ENCODE results near the gene ABTB2.

Gene ABTB2

GRCh38 chr11:34158661-34159060 lies 199.1 kb downstream of the ABTB2 start:
- no peak for DNase-seq (ENCODE audit: low read depth in 1 of 2, low spot score in 1 of 2)
- no peak for TF ChIP-seq JUND (IDR thresholded peaks at IDR 0.05; ENCODE audit: low read depth)
- in situ Hi-C loops (cut with HindIII; ENCODE audit: low pct_unique_long_range_greater_than_20kb, low sequenced_read_pairs), result no loop called here

DNA sequence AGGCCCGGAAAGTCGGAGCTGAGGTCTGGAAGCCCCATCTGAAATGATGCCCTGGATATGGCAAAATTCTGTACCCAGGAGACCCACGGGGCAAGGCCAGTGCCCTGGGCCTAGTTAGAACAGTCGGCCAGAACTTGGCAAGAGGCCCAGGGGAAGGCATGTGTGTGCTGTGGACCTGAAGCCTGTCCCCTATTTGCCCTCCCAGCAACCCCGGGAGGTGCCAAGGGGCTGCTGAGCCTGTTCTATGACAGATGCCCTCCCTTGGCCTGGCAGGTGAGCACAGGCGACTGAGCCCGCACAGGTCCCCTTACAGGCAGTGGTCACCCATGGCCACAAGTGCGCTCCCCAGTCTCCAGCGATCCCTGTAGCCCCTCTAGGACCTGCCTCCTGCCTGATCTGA lies 200.6 kb downstream of the ABTB2 start:
- in situ Hi-C loops (cut with HindIII; ENCODE audit: low pct_unique_long_range_greater_than_20kb, low sequenced_read_pairs), result no loop called here
- no peak for TF ChIP-seq JUND (IDR thresholded peaks at IDR 0.05; ENCODE audit: low read depth)
- DNase-seq (ENCODE audit: low read depth in 1 of 2, low spot score in 1 of 2), result no peak

GRCh38 chr11:34155757-34156062 lies 202.1 kb downstream of the ABTB2 start:
- in situ Hi-C loops (cut with HindIII; ENCODE audit: low pct_unique_long_range_greater_than_20kb, low sequenced_read_pairs), result no loop called here
- DNase-seq (ENCODE audit: low read depth in 1 of 2, low spot score in 1 of 2), result no peak
- TF ChIP-seq JUND (IDR thresholded peaks at IDR 0.05; ENCODE audit: low read depth), result no peak

DNA sequence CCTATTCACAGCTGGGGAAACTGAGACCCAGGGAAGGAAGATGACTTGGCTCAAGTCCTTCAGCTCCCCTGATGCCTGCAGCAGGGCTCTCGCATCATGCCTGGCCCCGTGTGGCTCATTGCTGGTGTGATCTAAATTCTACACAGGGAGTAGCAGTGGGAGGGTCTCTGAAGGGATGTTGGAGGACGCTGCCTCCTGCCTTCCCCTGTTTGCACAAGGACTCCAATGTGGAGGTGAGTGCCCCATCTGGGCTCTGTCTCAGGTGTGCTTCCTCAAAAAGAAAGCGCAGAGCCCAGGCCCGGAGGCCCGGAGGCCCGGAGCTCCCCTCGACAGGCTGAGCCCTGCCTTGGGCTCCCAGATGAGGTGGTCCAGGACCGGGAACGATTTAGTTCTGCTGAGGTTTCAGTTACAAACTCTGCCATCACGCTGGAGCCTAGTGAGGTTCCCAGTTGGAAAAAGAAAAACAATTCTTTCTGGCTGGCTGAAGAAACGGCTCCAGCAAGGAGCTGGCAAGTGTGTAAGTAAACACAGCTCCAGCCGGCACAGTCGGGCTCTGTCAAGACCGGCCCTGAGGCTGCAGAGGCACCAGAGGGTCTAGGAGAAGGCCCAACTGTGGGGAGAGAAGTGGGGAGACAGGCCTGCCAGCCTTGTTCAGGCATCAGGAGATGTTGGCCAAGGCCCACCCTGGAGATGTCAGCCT lies 202.6 kb downstream of the ABTB2 start:
- no peak for TF ChIP-seq JUND (IDR thresholded peaks at IDR 0.05; ENCODE audit: low read depth)
- in situ Hi-C loops (cut with HindIII; ENCODE audit: low pct_unique_long_range_greater_than_20kb, low sequenced_read_pairs), result no loop called here
- no peak for DNase-seq (ENCODE audit: low read depth in 1 of 2, low spot score in 1 of 2)

- TF ChIP-seq JUND (IDR thresholded peaks at IDR 0.05; ENCODE audit: low read depth), result no peak
- DNase-seq (ENCODE audit: low read depth in 1 of 2, low spot score in 1 of 2), result no peak
- in situ Hi-C loops (cut with HindIII; ENCODE audit: low pct_unique_long_range_greater_than_20kb, low sequenced_read_pairs), result no loop called here
Observed at GRCh38 chr11:34154059-34154875, 203.5 kb downstream of the ABTB2 start.

DNA sequence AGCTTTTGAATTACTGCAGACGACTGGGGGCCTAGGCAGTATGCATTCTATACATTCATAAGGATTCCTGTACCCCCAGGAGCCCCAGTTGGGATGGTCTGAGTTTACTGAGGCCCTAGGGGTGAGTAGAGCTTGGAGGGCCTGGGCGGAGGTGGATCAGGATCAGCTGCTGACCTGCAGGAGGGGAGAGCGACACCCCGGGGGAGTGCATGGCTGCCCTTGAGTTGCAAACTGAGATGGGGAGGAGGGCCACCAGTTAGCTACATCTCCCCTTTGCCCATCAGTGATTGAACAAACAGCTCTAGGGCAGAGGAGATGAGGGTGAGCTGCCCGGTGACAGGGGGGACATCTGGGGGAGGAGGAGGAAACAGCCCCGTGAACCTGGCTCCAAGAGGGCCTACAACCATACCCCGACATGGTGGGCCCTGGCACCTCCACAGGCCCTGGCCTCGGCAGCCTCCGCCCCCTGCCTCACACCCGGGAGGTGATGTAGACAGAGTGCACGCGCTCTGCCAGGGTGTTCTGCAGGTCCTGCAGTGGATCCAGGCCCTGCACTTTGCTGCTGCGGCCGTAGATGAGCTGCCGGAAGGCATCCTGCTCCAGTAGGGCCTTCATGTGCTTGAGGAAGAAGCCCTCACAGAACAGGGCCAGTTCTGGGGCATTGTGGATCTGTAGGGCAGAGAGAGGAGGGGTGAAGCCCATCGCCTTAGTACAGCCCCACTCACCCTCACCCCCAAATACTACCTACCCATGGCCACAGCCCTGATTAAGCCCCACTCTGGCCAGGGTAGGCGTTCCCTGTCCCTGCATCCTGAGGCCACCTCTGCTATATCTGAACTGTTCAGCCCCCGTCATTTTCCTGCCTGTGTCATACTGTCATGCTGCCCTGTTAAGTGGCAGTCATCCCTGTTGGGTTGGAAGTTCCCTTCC lies 205.6 kb downstream of the ABTB2 start:
- in situ Hi-C loops (cut with HindIII; ENCODE audit: low pct_unique_long_range_greater_than_20kb, low sequenced_read_pairs), result no loop called here
- DNase-seq (ENCODE audit: low read depth in 1 of 2, low spot score in 1 of 2), result no peak
- no peak for TF ChIP-seq JUND (IDR thresholded peaks at IDR 0.05; ENCODE audit: low read depth)

DNA sequence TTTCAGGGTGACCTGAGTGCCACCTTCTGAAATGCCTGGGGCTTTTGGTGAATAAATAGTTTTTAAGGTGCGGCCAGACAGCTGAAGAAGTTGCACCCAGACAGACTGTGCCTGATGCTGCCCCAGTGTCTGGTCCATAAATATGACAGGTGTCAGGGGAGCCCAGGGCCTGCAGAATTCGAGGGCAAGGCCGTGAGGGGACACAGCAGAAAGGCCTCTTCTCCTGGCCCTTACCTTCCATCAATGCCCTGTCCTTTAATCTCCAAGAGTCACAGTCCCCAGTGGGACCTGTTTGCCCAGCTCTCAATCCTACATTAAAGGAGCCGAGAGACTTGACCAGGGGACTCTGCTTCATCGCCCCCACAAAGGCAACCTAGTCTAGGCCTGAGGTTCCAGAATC lies 206.6 kb downstream of the ABTB2 start:
- no peak for TF ChIP-seq JUND (IDR thresholded peaks at IDR 0.05; ENCODE audit: low read depth)
- in situ Hi-C loops (cut with HindIII; ENCODE audit: low pct_unique_long_range_greater_than_20kb, low sequenced_read_pairs), result no loop called here
- no peak for DNase-seq (ENCODE audit: low read depth in 1 of 2, low spot score in 1 of 2)

DNA sequence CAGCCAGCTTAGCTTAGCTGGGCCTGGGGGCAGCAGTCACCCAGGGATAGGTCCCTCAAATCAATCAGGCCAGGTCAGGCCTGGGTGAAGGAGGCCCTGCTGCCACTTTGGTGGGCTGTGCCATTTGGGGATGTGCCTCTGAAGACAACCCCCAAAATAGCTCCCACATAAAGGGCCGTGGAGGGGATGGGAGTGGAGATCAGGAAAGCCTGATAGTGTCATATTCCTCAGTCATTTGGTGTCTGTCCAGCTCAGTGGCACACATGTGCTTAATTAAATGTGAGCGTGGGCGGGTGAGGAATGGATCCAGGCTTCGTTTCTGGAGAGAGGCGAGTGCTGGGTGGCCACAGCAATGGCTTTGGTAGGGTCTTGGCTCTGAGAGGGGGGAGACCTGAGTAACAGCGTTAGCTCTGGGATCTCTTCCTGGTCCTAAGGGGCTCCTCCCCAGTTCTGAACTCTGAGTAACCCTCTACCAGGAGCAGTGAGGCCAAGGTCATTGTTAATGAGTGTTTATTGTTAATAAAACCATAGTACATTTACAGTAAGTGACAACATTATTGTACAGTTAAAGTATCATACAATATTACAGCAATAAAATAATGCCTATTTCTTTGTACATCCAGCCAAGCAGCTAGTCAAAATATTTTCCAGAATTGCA lies 207.2 kb downstream of the ABTB2 start:
- in situ Hi-C loops (cut with HindIII; ENCODE audit: low pct_unique_long_range_greater_than_20kb, low sequenced_read_pairs), result no loop called here

DNA sequence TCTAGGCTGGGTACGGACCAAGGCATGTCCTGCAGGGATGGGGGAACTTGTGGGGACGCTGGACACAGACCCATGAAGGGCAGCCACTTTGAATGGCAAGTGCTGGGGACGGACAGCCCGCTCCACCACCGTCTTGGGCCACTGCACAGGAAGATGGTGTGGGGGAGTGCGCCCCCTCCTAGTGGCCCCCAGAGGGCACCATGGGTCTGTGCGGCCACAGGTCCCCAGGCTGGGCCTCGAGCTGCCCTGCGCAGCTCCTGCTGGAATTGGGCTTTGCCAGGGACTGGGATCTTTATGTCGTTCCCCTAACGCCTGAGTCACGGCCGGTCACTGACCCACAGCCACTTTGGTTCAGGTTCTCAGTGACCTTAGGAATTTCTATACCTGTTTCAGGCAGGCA lies 208.0 kb downstream of the ABTB2 start:
- TF ChIP-seq JUND (IDR thresholded peaks at IDR 0.05; ENCODE audit: low read depth), result no peak
- in situ Hi-C loops (cut with HindIII; ENCODE audit: low pct_unique_long_range_greater_than_20kb, low sequenced_read_pairs), result no loop called here
- peak in 1 of 2 experiments; percentile 19 for DNase-seq (ENCODE audit: low read depth in 1 of 2, low spot score in 1 of 2)

More for the DNA sequence above, 207.2 kb downstream of the ABTB2 start:
- no peak for DNase-seq (ENCODE audit: low read depth in 1 of 2, low spot score in 1 of 2)
- TF ChIP-seq JUND (IDR thresholded peaks at IDR 0.05; ENCODE audit: low read depth), result no peak

DNA sequence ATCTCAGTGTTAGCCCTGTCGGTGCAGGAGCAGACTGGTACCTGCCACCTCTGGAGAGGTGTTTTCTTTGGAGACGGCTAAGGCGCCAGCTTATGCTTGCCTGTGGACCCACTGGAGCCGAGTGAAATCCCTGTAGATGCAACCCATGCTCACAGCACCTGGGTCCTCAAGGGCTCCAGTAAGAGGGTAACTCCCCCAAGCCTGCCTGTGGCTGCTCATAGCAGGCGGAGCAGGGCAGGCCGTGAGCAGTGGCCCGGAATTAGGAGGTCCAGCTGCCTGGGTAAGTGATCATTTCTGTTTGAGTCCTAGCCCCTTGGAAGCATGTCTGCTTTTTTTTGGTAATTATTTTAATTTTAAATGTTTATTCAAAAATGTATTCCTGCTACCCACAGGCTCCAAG lies 208.5 kb downstream of the ABTB2 start:
- DNase-seq (ENCODE audit: low read depth in 1 of 2, low spot score in 1 of 2), result no peak
- TF ChIP-seq JUND (IDR thresholded peaks at IDR 0.05; ENCODE audit: low read depth), result no peak
- in situ Hi-C loops (cut with HindIII; ENCODE audit: low pct_unique_long_range_greater_than_20kb, low sequenced_read_pairs), result no loop called here

GRCh38 chr11:34148504-34149165 lies 209.2 kb downstream of the ABTB2 start:
- in situ Hi-C loops (cut with HindIII; ENCODE audit: low pct_unique_long_range_greater_than_20kb, low sequenced_read_pairs), result no loop called here
- DNase-seq (ENCODE audit: low read depth in 1 of 2, low spot score in 1 of 2), result no peak
- no peak for TF ChIP-seq JUND (IDR thresholded peaks at IDR 0.05; ENCODE audit: low read depth)

DNA sequence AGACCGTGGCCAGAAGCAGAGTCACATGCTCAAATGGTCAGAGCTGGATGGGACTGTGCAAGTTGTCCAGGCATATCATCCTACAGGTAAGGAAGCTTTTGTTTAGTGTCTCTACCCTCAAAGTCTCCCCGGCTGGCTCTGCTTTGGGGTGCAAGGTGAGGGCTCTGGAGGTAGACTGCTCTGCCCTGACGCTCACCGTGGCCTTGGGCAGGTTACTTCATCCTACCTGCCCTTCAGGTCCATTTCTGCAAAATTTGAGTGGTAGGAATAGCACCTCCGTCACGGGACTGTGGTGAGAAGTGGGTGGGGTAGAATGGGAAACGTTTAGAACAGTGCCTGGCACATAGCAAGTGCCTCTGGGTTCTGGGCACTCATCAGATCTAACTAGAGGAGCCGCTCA lies 210.2 kb downstream of the ABTB2 start:
- in situ Hi-C loops (cut with HindIII; ENCODE audit: low pct_unique_long_range_greater_than_20kb, low sequenced_read_pairs), result no loop called here
- no peak for DNase-seq (ENCODE audit: low read depth in 1 of 2, low spot score in 1 of 2)
- TF ChIP-seq JUND (IDR thresholded peaks at IDR 0.05; ENCODE audit: low read depth), result no peak
